ENCODE results near the gene MYL4.

DNA sequence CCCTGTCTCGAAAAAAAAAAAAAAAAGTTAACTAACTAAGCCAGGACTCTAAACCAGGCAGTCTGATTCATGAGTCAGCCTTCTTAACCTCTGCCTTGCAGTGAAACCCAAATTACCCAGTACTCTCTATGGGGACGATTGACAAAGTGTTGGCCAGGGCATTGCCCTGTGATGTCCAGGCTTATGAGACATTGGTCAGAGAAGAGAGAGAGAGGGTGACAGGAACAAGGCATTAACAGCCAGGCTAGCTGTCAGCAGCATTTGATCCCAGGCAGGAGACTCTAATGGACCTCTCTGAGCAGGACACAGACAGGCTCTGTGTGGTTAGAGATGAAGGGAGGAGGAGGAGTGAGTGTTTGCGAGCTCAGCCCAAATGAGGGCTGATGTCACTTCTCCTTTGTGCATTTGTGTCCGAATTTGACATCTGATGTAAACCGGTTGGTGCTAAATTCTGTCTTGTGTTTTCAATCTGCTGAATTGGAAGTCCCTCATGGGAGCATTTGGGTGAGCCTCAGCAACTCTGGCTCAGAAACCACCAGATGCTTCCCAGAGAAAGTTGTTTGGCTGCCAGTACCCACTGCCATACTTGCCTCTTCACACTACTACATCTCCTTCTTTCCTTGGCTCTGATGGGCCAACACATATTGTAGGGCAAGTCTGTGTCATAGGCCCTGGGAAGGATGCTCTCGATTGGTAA lies 4.3 kb upstream of the MYL4 start:
- TF ChIP-seq, protein P1, sequence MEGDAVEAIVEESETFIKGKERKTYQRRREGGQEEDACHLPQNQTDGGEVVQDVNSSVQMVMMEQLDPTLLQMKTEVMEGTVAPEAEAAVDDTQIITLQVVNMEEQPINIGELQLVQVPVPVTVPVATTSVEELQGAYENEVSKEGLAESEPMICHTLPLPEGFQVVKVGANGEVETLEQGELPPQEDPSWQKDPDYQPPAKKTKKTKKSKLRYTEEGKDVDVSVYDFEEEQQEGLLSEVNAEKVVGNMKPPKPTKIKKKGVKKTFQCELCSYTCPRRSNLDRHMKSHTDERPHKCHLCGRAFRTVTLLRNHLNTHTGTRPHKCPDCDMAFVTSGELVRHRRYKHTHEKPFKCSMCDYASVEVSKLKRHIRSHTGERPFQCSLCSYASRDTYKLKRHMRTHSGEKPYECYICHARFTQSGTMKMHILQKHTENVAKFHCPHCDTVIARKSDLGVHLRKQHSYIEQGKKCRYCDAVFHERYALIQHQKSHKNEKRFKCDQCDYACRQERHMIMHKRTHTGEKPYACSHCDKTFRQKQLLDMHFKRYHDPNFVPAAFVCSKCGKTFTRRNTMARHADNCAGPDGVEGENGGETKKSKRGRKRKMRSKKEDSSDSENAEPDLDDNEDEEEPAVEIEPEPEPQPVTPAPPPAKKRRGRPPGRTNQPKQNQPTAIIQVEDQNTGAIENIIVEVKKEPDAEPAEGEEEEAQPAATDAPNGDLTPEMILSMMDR (IDR thresholded peaks at IDR 0.05; ENCODE audit: extremely low read depth in 1 of 2, insufficient read depth in 1 of 2, low read depth in 1 of 2, low read length in 2 of 2): no peak
- TF ChIP-seq JUN (IDR thresholded peaks at IDR 0.05; ENCODE audit: borderline replicate concordance, insufficient read depth, insufficient read length, low read depth): no peak
- no peak for TF ChIP-seq POLR2A (IDR thresholded peaks at IDR 0.05; ENCODE audit: low read depth, low read length)
- TF ChIP-seq MYC (IDR thresholded peaks at IDR 0.05; ENCODE audit: low read depth, low read length): no peak
- TF ChIP-seq EZH2 (IDR thresholded peaks at IDR 0.05; ENCODE audit: borderline replicate concordance, low read depth, low read length, severe bottlenecking): no peak
- TF ChIP-seq POLR2AphosphoS5 (IDR thresholded peaks at IDR 0.05; ENCODE audit: insufficient read depth, low read depth, low read length): no peak

All from endothelial cell of umbilical vein (primary cell).